Thyroid gland (tissue), 4 donors: Measurements from ENCODE around the gene MINDY4.

Experiments
- POLR2A ChIP-seq, 2 donors: fragments of 450-650 bp; IDR thresholded peaks; one replicate each; pipeline ENCODE4 v1.6.1; 2017; ENCODE audit warnings: antibody characterized with exemption in 2 of 2, mild to moderate bottlenecking in 2 of 2, moderate library complexity in 1 of 2
- TF ChIP-seq, protein P1 (sequence below), 6 experiments: fragments of 200-600 bp in 3 of 6; fragments of 450-650 bp in 3 of 6; sonication (generic) in 3 of 6; IDR thresholded peaks; one replicate each; pipeline ENCODE4 v1.5.1; 2016 to 2019; ENCODE audit warnings: antibody characterized with exemption in 6 of 6, mild to moderate bottlenecking in 2 of 6, inconsistent platforms in 1 of 6, moderate library complexity in 1 of 6

- no peak for TF ChIP-seq POLR2A (IDR thresholded peaks at IDR 0.05)
- TF ChIP-seq, protein P1, sequence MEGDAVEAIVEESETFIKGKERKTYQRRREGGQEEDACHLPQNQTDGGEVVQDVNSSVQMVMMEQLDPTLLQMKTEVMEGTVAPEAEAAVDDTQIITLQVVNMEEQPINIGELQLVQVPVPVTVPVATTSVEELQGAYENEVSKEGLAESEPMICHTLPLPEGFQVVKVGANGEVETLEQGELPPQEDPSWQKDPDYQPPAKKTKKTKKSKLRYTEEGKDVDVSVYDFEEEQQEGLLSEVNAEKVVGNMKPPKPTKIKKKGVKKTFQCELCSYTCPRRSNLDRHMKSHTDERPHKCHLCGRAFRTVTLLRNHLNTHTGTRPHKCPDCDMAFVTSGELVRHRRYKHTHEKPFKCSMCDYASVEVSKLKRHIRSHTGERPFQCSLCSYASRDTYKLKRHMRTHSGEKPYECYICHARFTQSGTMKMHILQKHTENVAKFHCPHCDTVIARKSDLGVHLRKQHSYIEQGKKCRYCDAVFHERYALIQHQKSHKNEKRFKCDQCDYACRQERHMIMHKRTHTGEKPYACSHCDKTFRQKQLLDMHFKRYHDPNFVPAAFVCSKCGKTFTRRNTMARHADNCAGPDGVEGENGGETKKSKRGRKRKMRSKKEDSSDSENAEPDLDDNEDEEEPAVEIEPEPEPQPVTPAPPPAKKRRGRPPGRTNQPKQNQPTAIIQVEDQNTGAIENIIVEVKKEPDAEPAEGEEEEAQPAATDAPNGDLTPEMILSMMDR (IDR thresholded peaks at IDR 0.05): no peak
These were observed 70.0 kb downstream of the MINDY4 start for GRCh38 chr7:30841025-30841735.
